Measurements from ENCODE around the gene PRORP. TPM values are rescaled to one million over a fixed set of nuclear protein-coding genes. Genes with fewer than 3 reads are reported as not detected.

Gene PRORP
- polyA plus RNA-seq, 1 of the 3 experiments (the other 2 are of a cell fraction), result 17.9 TPM

DNA sequence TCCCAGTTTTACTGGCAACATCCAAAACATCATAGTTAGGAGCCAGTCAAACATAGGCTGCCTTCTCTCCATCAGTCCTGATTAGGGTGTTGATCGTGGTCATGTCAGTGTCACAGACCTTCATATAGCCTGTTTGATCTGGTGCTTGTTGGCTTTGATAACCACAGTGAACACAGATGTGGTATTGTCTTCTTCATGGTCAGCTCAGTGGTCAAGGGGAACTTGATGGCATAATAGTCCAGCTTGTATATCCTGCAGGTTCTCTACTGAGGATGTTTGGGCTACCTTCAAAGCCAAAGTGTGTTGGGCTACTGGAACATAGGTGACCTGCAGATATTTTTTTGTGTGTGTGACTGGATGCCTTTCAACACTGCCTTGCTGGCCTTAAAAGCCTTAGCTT is 21.7 kb downstream of the PRORP start:
- TF ChIP-seq SIN3A (IDR thresholded peaks at IDR 0.05; ENCODE audit: borderline replicate concordance, low read depth, low read length) (no peak), GATA2 (CRISPR knock-in tag; IDR thresholded peaks at IDR 0.05) (no peak), EP300 (IDR thresholded peaks at IDR 0.05; ENCODE audit: borderline replicate concordance in 1 of 2, low read depth in 1 of 2, low read length in 1 of 2) (no peak), MXI1 (IDR thresholded peaks at IDR 0.05; ENCODE audit: low read depth, low read length) (no peak), RFX5 (IDR thresholded peaks at IDR 0.05; ENCODE audit: low read length) (no peak), NFIC (IDR thresholded peaks at IDR 0.05; ENCODE audit: borderline replicate concordance) (no peak), GABPA (IDR thresholded peaks at IDR 0.05; ENCODE audit: low read depth) (no peak)
- TF ChIP-seq, protein P1, sequence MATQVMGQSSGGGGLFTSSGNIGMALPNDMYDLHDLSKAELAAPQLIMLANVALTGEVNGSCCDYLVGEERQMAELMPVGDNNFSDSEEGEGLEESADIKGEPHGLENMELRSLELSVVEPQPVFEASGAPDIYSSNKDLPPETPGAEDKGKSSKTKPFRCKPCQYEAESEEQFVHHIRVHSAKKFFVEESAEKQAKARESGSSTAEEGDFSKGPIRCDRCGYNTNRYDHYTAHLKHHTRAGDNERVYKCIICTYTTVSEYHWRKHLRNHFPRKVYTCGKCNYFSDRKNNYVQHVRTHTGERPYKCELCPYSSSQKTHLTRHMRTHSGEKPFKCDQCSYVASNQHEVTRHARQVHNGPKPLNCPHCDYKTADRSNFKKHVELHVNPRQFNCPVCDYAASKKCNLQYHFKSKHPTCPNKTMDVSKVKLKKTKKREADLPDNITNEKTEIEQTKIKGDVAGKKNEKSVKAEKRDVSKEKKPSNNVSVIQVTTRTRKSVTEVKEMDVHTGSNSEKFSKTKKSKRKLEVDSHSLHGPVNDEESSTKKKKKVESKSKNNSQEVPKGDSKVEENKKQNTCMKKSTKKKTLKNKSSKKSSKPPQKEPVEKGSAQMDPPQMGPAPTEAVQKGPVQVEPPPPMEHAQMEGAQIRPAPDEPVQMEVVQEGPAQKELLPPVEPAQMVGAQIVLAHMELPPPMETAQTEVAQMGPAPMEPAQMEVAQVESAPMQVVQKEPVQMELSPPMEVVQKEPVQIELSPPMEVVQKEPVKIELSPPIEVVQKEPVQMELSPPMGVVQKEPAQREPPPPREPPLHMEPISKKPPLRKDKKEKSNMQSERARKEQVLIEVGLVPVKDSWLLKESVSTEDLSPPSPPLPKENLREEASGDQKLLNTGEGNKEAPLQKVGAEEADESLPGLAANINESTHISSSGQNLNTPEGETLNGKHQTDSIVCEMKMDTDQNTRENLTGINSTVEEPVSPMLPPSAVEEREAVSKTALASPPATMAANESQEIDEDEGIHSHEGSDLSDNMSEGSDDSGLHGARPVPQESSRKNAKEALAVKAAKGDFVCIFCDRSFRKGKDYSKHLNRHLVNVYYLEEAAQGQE (IDR thresholded peaks at IDR 0.05; ENCODE audit: low read depth, low read length), result no peak
- TF ChIP-seq, protein P2, sequence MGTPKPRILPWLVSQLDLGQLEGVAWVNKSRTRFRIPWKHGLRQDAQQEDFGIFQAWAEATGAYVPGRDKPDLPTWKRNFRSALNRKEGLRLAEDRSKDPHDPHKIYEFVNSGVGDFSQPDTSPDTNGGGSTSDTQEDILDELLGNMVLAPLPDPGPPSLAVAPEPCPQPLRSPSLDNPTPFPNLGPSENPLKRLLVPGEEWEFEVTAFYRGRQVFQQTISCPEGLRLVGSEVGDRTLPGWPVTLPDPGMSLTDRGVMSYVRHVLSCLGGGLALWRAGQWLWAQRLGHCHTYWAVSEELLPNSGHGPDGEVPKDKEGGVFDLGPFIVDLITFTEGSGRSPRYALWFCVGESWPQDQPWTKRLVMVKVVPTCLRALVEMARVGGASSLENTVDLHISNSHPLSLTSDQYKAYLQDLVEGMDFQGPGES (IDR thresholded peaks at IDR 0.05; ENCODE audit: low read depth, low read length), result no peak
- TF ChIP-seq, protein P3, sequence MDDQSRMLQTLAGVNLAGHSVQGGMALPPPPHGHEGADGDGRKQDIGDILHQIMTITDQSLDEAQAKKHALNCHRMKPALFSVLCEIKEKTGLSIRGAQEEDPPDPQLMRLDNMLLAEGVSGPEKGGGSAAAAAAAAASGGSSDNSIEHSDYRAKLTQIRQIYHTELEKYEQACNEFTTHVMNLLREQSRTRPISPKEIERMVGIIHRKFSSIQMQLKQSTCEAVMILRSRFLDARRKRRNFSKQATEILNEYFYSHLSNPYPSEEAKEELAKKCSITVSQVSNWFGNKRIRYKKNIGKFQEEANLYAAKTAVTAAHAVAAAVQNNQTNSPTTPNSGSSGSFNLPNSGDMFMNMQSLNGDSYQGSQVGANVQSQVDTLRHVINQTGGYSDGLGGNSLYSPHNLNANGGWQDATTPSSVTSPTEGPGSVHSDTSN (IDR thresholded peaks at IDR 0.05), result no peak
- TF ChIP-seq, protein P4, sequence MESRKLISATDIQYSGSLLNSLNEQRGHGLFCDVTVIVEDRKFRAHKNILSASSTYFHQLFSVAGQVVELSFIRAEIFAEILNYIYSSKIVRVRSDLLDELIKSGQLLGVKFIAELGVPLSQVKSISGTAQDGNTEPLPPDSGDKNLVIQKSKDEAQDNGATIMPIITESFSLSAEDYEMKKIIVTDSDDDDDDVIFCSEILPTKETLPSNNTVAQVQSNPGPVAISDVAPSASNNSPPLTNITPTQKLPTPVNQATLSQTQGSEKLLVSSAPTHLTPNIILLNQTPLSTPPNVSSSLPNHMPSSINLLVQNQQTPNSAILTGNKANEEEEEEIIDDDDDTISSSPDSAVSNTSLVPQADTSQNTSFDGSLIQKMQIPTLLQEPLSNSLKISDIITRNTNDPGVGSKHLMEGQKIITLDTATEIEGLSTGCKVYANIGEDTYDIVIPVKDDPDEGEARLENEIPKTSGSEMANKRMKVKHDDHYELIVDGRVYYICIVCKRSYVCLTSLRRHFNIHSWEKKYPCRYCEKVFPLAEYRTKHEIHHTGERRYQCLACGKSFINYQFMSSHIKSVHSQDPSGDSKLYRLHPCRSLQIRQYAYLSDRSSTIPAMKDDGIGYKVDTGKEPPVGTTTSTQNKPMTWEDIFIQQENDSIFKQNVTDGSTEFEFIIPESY (IDR thresholded peaks at IDR 0.05; ENCODE audit: borderline replicate concordance, low read depth), result no peak
- H3K4me3 ChIP-seq (ENCODE audit: low read depth in 2 of 2, low read length in 1 of 2), result no peak overlapping the region
- DNase-seq, result no peak
- 94% methylated on average over 1 of the region's 1 CpG for WGBS (ENCODE audit: low lambda C conversion rate)
- ChIA-PET POLR2A (no interaction called here), CTCF (interaction anchor here (0.8 to 10.4 kb wide), 5 partner anchors 85 to 678 kb away, joined by 3 to 102 read pairs (median 5); no protein-coding TSS in a partner anchor)
- no peak overlapping the region for H3K4me2 ChIP-seq
- H3K4me1 ChIP-seq (ENCODE audit: control insufficient read depth in 1 of 2, insufficient read depth in 2 of 2, low read depth in 1 of 2, low read length in 1 of 2), result no peaks in the 10 kb centered on the region
- no peaks in the 10 kb centered on the region for H4K20me1 ChIP-seq (ENCODE audit: insufficient read depth)
- H3K27me3 ChIP-seq (ENCODE audit: insufficient read depth), result no peaks in the 10 kb centered on the region
- H3K79me2 ChIP-seq (ENCODE audit: insufficient read depth), result peaks cover 18% of the 10 kb centered on the region; the same call in 1 of the 2 replicates
- no peak overlapping the region for H2AFZ ChIP-seq (ENCODE audit: low read depth)
- H3K27ac ChIP-seq (ENCODE audit: low read depth in 2 of 2, low read length in 1 of 2), result no peak overlapping the region
- H3K36me3 ChIP-seq (replicated peaks in 1 of 2; ENCODE audit: control insufficient read depth in 1 of 2, insufficient read depth in 2 of 2, low read length in 1 of 2), result peaks cover 2 to 31% of the 10 kb centered on the region in 2 experiments
- no peaks in the 10 kb centered on the region for H3K9me2 ChIP-seq
- peaks cover 10% of the 10 kb centered on the region for H3F3A ChIP-seq (replicated peaks; ENCODE audit: insufficient read depth)
- H3K9me3 ChIP-seq, result peaks cover 4% of the 10 kb centered on the region; the same call in 1 of the 2 replicates
- no peak overlapping the region for H3K9ac ChIP-seq
